ENCODE measurements around the gene PTPRU.

The PTPRU gene

DNA sequence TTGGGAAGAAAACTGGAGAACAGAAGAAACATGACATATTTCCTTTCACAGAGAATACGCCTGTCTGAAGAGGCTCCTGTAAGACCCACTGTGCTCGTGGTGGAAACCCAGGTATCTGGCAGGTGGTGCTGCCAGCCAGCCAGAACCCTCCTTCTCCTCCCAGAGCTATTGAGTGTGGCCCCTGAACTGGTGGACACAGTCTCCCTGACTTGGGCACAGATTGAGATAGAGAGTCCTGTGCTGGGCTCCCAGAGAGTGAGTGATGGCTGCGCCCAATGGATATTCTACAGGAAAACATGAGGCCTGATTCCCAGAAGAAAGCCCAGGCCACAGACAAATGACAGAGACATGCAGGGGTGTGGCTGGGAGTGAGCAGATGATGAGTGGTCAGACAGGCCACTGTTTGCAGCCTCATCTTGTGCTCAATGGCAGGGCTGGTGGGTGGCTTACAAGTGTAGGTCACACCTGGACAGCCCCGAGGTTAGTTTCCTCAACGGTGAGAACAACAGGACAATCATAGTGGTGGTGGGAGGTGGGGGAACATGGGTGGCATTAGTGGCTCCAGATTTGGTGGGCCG is 127.9 kb downstream of the PTPRU start:
- no peak for DNase-seq (ENCODE audit: low read depth in 2 of 2)

DNA sequence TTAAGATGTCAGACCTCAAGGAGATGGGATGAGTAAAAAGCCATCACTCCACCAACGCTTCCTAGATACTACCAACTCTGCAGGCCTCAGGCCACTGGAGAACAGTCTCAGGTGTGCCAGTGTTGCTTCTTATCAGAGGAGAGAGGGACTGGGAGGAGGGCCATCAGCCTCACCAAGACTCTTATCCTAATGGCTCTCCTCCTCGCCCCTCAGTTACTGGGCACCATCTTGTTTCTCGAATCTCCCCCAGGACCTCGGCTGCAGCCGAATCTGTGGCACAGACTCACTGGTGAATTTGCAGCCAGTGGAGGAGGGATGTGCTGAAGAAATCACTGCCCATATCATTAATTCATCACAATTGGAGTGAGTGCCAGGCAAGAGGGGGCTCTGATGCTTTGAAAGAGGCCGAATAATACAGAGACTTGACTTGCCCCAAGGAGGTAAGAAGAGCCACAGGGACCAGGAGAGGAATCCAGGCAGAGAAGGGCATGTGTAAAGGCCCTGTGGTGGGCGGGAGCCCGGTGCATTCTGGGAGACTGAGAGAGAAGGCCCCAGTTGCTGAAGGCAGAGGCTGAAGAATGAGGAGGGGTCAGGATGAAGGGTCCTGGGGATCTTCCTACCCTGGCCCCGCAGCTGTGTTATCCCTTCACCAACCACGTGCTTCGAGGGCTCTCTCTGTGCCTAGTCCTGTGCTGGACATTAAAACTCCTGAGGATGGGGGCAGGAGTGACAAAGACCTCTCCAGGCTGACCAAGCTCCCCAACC is 129.8 kb downstream of the PTPRU start:
- DNase-seq (ENCODE audit: low read depth in 2 of 2): no peak

GRCh38 chr1:29368936-29369932 is 132.9 kb downstream of the PTPRU start:
- DNase-seq (ENCODE audit: low read depth in 2 of 2): no peak

DNA sequence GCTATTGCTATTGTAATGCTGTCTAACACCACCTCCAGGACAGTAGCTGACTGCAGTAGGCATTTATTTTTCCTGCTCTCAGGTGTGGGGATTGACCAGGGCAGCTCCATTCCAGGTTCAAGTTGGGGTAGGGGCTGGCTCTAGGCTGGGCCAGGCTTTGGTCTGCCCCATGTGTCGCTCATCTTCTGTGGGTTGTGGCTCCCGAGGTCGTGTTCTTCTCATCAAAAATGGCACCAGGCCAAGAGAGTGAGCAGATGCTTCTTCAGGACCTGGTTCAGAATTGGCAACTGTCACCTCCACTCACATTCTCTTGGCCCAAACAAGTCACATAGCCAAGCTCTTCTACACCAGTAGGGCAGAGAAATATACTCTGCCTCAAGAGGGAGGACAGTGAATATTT is 133.7 kb downstream of the PTPRU start:
- DNase-seq (ENCODE audit: low read depth in 2 of 2): no peak

DNA sequence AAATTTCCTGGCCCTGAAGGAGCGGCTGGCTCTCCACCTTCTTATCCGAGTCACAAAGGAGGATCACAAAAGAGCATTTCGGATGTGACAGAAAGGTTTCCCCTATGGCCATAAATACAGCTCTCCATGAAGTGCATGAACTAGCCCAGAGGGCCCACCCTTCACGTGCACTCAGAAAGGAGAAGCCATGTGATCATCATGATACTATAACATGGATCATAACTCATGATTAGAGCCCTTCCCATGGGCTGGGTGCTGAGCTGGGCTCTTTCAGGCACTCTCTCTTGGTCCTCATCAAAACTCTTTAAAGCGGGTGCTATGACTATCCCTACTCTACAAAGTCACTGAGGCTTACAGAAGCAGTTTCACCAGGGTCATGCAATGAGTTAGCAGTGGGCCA is 135.0 kb downstream of the PTPRU start:
- DNase-seq (ENCODE audit: low read depth in 2 of 2): no peak

DNA sequence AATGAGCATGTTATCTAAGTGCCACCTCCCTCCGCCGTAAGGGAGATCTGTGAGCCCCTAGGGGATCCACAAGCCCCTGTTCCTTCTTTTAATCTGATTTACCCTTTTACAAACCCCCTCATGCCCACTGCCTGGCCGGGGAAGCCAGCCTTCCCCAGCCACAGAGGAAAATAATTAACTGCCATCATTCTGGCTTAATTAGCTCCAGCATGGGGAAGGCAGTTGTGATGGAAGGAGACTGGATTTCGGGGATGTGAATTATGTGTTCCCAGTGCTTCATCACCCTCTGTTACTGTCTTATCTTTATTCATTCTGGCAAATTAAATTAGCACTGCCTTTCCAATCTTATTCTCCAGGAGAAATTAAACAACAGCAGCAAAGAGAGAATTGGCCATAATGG is 135.8 kb downstream of the PTPRU start:
- no peak for DNase-seq (ENCODE audit: low read depth in 2 of 2)
